HG02588 (cell line): ENCODE measurements around the gene SLC2A10.

Source experiments
- ATAC-seq: cut with Tn5 transposase; IDR thresholded peaks from one replicate; pipeline ENCODE4 v1.9.1; 2021; ENCODE audit warnings: mild to moderate bottlenecking, moderate library complexity; ENCODE audit not compliant: unreplicated experiment

SLC2A10 gene

DNA sequence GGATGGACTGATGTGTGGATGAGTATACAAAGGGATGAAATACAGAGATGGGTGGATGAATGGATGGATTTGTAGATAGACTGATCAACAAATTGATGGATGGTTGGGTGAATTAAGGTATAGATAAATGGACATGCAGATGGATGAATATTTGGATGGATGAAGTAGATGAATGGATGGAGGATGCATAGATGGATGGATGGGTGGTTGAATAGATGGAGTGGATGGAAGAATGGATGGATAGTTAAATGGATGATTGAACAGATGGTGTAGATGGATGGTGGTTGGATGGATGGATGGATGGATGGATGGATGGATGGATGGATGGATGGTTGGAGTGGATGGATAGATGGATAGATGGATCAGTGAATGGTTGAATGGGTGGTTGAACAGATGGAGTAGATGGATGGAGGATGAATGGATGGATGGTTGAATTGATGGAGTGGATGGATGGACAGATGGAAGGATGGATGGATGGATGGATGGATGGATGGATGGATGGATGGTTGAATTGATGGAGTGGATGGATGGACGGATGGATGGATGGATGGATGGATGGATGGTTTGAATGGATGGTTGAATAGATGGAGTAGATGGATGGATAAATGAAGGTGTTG lies 15.0 kb downstream of the SLC2A10 start:
- ATAC-seq, result no peak

GRCh38 chr20:46725186-46726165 lies 16.0 kb downstream of the SLC2A10 start:
- ATAC-seq, result no peak

DNA sequence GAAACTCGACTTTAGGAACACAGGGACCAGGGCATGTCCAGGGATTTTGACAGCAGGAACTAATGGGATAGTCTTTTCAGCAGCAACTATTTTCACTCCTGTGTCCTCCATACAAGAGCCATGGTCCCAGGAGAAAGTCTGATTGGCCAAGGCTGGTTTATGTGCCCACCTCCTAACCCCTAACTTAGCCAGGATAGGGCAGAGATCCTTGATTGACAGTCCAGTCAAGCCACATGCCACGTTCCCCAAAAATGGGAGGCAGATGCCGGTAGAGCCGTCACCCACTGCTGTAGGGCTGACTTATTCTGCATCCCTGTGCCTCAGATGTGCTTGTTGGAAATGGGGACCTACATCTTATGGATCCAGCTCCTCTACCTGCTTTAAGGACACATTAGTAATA lies 22.3 kb downstream of the SLC2A10 start:
- no peak for ATAC-seq

GRCh38 chr20:46735436-46735835 lies 26.0 kb downstream of the SLC2A10 start:
- ATAC-seq, result no peak

- ATAC-seq, result no peak
Measured at GRCh38 chr20:46739431-46740213, 30.2 kb downstream of the SLC2A10 start.

GRCh38 chr20:46740214-46740609 lies 30.8 kb downstream of the SLC2A10 start:
- ATAC-seq, result no peak

DNA sequence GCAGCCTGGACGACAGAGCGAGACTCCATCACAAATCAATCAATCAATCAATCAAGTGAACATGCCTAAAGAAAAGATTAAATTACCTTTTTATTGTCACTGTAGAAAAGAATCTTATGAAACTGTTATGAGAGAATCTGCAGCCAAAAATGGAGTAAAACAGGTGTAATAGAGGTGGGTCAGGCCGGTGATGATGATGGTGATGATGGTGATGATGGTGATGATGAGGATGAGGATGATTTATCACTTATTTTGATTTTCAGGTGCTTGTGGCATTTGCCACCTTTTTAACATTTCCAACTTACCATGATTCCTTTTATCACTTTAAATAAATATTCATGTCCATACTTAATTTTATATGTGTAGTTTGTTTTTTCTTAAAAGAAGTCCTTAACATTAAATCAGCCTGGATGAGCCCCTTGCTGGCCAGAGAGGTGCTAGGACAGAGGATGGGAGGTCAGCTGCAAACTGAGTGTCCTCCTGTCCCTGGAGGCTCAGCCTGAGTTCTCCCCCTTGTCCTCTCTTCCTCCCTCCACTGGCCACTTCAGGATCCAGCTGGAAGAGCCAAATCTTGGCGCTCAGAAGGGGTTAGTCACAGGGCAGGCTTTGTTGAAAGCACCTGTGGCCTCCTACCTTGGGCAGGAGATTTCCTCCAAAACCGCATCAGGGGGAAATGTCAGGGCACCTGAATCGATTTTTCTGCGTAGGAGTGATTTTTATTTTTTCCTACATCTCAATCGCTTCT lies 32.6 kb downstream of the SLC2A10 start:
- no peak for ATAC-seq

GRCh38 chr20:46742669-46743045 lies 33.2 kb downstream of the SLC2A10 start:
- no peak for ATAC-seq

DNA sequence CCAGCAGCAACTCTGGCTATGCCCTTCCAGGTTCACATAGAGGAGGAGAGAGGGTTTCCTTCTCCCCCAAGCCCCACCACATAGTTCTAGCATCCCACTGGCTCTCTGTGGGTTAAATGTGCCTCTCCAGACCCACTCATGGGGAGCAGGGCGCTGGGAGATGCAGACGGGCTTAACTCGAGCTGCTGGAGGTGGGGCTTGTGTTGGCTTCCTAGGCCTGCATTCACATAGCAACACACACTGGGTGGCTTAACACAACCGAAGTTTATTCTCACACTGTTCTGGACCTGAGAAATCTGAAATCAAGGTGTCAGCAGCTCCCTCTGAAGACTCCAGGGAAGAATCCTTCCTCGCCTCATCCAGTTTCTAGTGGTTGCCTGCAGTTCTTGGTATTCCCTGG lies 33.6 kb downstream of the SLC2A10 start:
- ATAC-seq, result no peak

DNA sequence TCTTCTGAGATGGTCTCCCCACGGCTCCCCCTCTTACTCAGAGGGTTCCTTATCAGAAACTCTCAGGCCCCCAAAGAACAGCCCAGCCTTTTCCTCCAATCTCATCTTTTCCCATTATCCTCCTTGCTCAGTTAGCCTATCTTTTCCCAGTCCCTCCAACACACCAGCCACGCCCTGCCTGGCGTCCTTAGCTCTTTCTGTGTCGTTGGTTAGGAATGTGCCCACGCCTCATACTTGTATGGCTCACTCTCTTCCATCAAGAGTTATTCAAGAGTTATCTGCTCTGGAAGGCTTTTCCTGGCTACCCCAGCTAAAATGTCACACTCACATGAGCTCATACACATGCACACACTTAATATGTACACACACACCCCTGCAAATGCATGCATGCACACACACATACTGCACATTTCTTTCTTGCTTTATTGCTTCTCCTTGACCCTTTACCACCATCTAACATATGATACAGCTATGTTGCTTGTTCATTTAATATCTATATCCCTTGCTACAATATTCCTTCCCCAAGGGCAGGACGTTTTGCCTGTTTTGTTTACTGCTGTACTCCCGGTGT lies 37.6 kb downstream of the SLC2A10 start:
- ATAC-seq, result no peak

- no peak for ATAC-seq
Measured at GRCh38 chr20:46749147-46749546, 39.7 kb downstream of the SLC2A10 start.

GRCh38 chr20:46751856-46752255 lies 42.4 kb downstream of the SLC2A10 start:
- no peak for ATAC-seq

- no peak for ATAC-seq
Measured at GRCh38 chr20:46752728-46753127, 43.3 kb downstream of the SLC2A10 start.

DNA sequence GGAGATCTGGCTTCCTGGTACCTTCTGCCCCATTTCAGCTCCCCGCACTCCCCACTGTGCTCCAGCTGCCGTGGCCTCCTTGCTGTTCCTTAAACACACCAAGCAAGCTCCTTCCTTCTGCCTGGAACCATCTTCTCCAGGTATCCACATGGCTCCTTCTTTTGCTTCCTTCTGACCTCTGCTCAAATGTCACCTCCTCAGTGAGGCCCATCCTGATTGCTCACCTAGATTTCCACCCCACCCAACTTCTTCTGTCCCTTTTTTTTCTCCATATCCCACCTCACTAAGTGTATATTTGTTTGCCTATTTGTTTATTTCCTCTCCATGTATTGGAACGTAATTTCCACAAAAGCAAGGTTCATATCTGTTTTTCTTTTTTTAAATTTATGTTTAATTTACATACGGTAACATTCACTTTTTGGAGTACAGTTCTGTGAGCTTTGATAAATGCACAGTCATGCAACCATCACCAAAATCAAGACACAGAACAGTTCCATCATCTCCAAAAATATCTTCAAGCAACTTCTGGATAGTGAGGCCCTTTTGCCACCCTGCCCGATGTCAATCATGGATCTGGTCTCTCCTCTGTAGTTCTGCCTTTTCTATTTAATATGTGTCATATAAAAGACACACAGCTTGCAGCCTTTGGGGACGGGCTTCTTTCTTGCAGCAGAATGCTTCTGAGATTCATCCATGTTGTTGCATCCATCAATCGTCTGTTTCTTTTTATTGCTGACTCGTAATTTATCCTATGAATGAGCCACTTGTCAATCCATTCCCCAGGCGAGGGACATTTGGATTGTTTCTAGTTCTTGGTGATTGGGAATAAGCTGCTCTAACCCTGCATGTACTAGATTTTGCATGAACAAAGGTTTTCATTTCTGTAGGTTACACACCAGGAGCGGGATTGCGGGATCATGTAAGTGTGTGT lies 46.3 kb downstream of the SLC2A10 start:
- no peak for ATAC-seq

GRCh38 chr20:46756419-46756818 lies 47.0 kb downstream of the SLC2A10 start:
- no peak for ATAC-seq

- no peak for ATAC-seq
Measured at GRCh38 chr20:46757135-46757534, 47.7 kb downstream of the SLC2A10 start.

- no peak for ATAC-seq
Measured at GRCh38 chr20:46757754-46758678, 48.6 kb downstream of the SLC2A10 start.

GRCh38 chr20:46758929-46759669 lies 49.6 kb downstream of the SLC2A10 start:
- ATAC-seq, result no peak
